GM13976 (cell line): Measurements from ENCODE around the gene TMEM38A.

Experiments used
- DNase-seq: peaks from one replicate; pipeline ENCODE4 v3.0.0; 2012; ENCODE audit warnings: low spot score
- CTCF ChIP-seq: IDR thresholded peaks from 2 replicates; pipeline ENCODE4 v1.5.1; 2012; ENCODE audit warnings: borderline replicate concordance, mild to moderate bottlenecking; ENCODE audit not compliant: insufficient read depth; ENCODE audit errors: extremely low read depth, missing control alignments, control extremely low read depth
- in situ Hi-C: fragments of 300-500 bp; cut with MboI; formaldehyde crosslinking; loops from one replicate; pipeline ENCODE4 v1.12.0; 2022; ENCODE audit warnings: low sequenced_read_pairs, mixed read lengths, inconsistent platforms; ENCODE audit not compliant: unreplicated experiment

Gene TMEM38A

GRCh38 chr19:16628984-16629691 lies 31.8 kb upstream of the TMEM38A start:
- no peak for DNase-seq
- no peak for TF ChIP-seq CTCF
- in situ Hi-C loops, result no loop called here

GRCh38 chr19:16631465-16631864 lies 29.5 kb upstream of the TMEM38A start:
- in situ Hi-C loops, result no loop called here
- TF ChIP-seq CTCF, result no peak
- no peak for DNase-seq

GRCh38 chr19:16637535-16637934 lies 23.4 kb upstream of the TMEM38A start:
- in situ Hi-C loops, result no loop called here

GRCh38 chr19:16638666-16639065 lies 22.3 kb upstream of the TMEM38A start:
- no peak for DNase-seq
- in situ Hi-C loops, result no loop called here
- TF ChIP-seq CTCF, result no peak

More at GRCh38 chr19:16637535-16637934, 23.4 kb upstream of the TMEM38A start:
- DNase-seq, result no peak
- no peak for TF ChIP-seq CTCF

GRCh38 chr19:16640951-16641350 lies 20.0 kb upstream of the TMEM38A start:
- TF ChIP-seq CTCF, result no peak
- in situ Hi-C loops, result no loop called here
- no peak for DNase-seq

GRCh38 chr19:16641695-16642094 lies 19.2 kb upstream of the TMEM38A start:
- no peak for TF ChIP-seq CTCF
- DNase-seq, result no peak
- in situ Hi-C loops, result no loop called here
